Skin of body (tissue), 2 donors: ENCODE results near the gene SMIM32. TPM values are rescaled to one million over a fixed set of nuclear protein-coding genes. Genes with fewer than 3 reads are reported as not detected.

Experiments
- DNase-seq: peaks from one replicate; lab custom pipeline; 2025; lab: John Stamatoyannopoulos, UW
- total RNA-seq: library from RNA; depleted of rRNA; stranded (reverse); fragments of >200 nt; gene quantifications from one replicate; pipeline ENCODE4 v1.2.3, GENCODE V29; 2014

The SMIM32 gene
- total RNA-seq, 1 donor from 2014 or later, result not detected

GRCh38 chr5:136207631-136208030 lies 14.7 kb upstream of the SMIM32 start:
- DNase-seq, result no peak

- DNase-seq, result no peak
These were observed 13.4 kb upstream of the SMIM32 start for GRCh38 chr5:136206361-136206760.

GRCh38 chr5:136205941-136206340 lies 13.0 kb upstream of the SMIM32 start:
- DNase-seq, result no peak

- no peak for DNase-seq
These were observed 12.2 kb upstream of the SMIM32 start for GRCh38 chr5:136205061-136205702.

- no peak for DNase-seq
These were observed 10.5 kb upstream of the SMIM32 start for GRCh38 chr5:136203303-136203922.

- DNase-seq, result no peak
These were observed 9.7 kb upstream of the SMIM32 start for GRCh38 chr5:136202469-136203205.

- DNase-seq, result no peak
These were observed 8.9 kb upstream of the SMIM32 start for GRCh38 chr5:136201870-136202269.

- no peak for DNase-seq
These were observed 7.8 kb upstream of the SMIM32 start for GRCh38 chr5:136200761-136201160.

GRCh38 chr5:136200130-136200529 lies 7.2 kb upstream of the SMIM32 start:
- no peak for DNase-seq

- DNase-seq, result no peak
These were observed 6.4 kb upstream of the SMIM32 start for GRCh38 chr5:136199408-136199807.

GRCh38 chr5:136198453-136198852 lies 5.5 kb upstream of the SMIM32 start:
- DNase-seq, result no peak

- DNase-seq, result no peak
These were observed 4.6 kb upstream of the SMIM32 start for GRCh38 chr5:136197462-136198142.

GRCh38 chr5:136195971-136196820 lies 3.2 kb upstream of the SMIM32 start:
- DNase-seq, result no peak

GRCh38 chr5:136194576-136194975 lies 1.6 kb upstream of the SMIM32 start:
- no peak for DNase-seq

GRCh38 chr5:136193322-136193935 lies 467 bp upstream of the SMIM32 start:
- DNase-seq, result no peak

- DNase-seq, result no peak
These were observed 892 bp downstream of the SMIM32 start for GRCh38 chr5:136192015-136192525.

GRCh38 chr5:136191304-136192014 lies 1.5 kb downstream of the SMIM32 start:
- DNase-seq, result no peak

GRCh38 chr5:136190904-136191303 lies 2.1 kb downstream of the SMIM32 start:
- DNase-seq, result no peak

GRCh38 chr5:136190091-136190720 lies 2.8 kb downstream of the SMIM32 start:
- DNase-seq, result no peak
